Mesodermal cell (in vitro differentiated cells): Measurements from ENCODE around the gene TCTN2.
A peak's percentile ranks its signal among the peaks of the same experiment; 100 is the strongest.

Experiments
- H3K27ac ChIP-seq: 2 replicates; pipeline ENCODE4 v1.7.0; 2013; ENCODE audit warnings: mild to moderate bottlenecking, low read depth, low read length, moderate library complexity; ENCODE audit not compliant: severe bottlenecking
- H3K36me3 ChIP-seq: 2 replicates; pipeline ENCODE4 v1.7.1; 2013; ENCODE audit warnings: mild to moderate bottlenecking, low read length, moderate library complexity; ENCODE audit not compliant: control insufficient read depth, insufficient read depth
- H3K4me1 ChIP-seq: one replicate; pipeline ENCODE4 v1.7.1; 2013; ENCODE audit warnings: mild to moderate bottlenecking, low read length; ENCODE audit not compliant: insufficient read depth, control insufficient read depth, poor library complexity, severe bottlenecking
- H3K4me3 ChIP-seq: 2 replicates; pipeline ENCODE4 v1.7.0; 2013; ENCODE audit warnings: low read length, control low read depth, mild to moderate bottlenecking; ENCODE audit not compliant: insufficient read depth, poor library complexity, severe bottlenecking; ENCODE audit errors: extremely low read depth
- H3K9me3 ChIP-seq: 2 replicates; pipeline ENCODE4 v1.7.1; 2013; ENCODE audit warnings: mild to moderate bottlenecking, low read length, moderate library complexity; ENCODE audit not compliant: control insufficient read depth
- WGBS, 2 experiments: methylation state at CpG; one replicate each; pipeline ENCODE4 v1.1.5; 2013; ENCODE audit warnings: missing lambda C conversion rate in 2 of 2; ENCODE audit not compliant: insufficient coverage in 2 of 2; 5-methylcytosine and 5-hydroxymethylcytosine counted together

TCTN2 gene

GRCh38 chr12:123655420-123655819, 15.5 kb upstream of the TCTN2 start:
- Histone ChIP-seq H3K9me3 (no peaks in the 10 kb centered on the region), H3K36me3 (peaks cover 69% of the 10 kb centered on the region), H3K4me3 (no peak overlapping the region), H3K27ac (no peak overlapping the region), H3K4me1 (no peaks in the 10 kb centered on the region)
- 81 to 100% methylated on average over 2 to 4 of the region's 5 CpGs for WGBS, 2 experiments

- Histone ChIP-seq H3K27ac (no peak overlapping the region), H3K4me1 (no peaks in the 10 kb centered on the region), H3K9me3 (no peaks in the 10 kb centered on the region), H3K36me3 (peaks cover 68% of the 10 kb centered on the region), H3K4me3 (no peak overlapping the region)
- 94 to 100% methylated on average over 2 to 4 of the region's 4 CpGs for WGBS, 2 experiments
Observed at GRCh38 chr12:123656392-123656791, 14.5 kb upstream of the TCTN2 start.

GRCh38 chr12:123657211-123657610, 13.7 kb upstream of the TCTN2 start:
- Histone ChIP-seq H3K4me1 (no peaks in the 10 kb centered on the region), H3K4me3 (no peak overlapping the region), H3K27ac (no peak overlapping the region), H3K36me3 (peaks cover 69% of the 10 kb centered on the region), H3K9me3 (no peaks in the 10 kb centered on the region)
- 86 to 96% methylated on average over 5 to 9 of the region's 9 CpGs for WGBS, 2 experiments

GRCh38 chr12:123659996-123660727, 10.8 kb upstream of the TCTN2 start:
- Histone ChIP-seq H3K4me3 (no peak overlapping the region), H3K9me3 (no peaks in the 10 kb centered on the region), H3K27ac (no peak overlapping the region), H3K4me1 (no peaks in the 10 kb centered on the region), H3K36me3 (peaks cover 63% of the 10 kb centered on the region)
- no CpG with 5 or more reads among the region's 5 CpGs for WGBS, 2 experiments

GRCh38 chr12:123667771-123668170, 3.1 kb upstream of the TCTN2 start:
- no peaks in the 10 kb centered on the region for H3K9me3 ChIP-seq
- H3K36me3 ChIP-seq: peaks cover 9% of the 10 kb centered on the region
- WGBS, 2 experiments: 91 to 92% methylated on average over 4 to 5 of the region's 8 CpGs
- H3K27ac ChIP-seq: no peak overlapping the region
- H3K4me1 ChIP-seq: no peaks in the 10 kb centered on the region
- H3K4me3 ChIP-seq: no peak overlapping the region

- H3K4me3 ChIP-seq: peak overlapping the region; percentile 62
Observed at GRCh38 chr12:123671876-123672275, 963 bp downstream of the TCTN2 start.

GRCh38 chr12:123675436-123675835, 4.5 kb downstream of the TCTN2 start:
- Histone ChIP-seq H3K27ac (no peak overlapping the region), H3K4me3 (no peak overlapping the region), H3K9me3 (no peaks in the 10 kb centered on the region), H3K36me3 (peaks cover 46% of the 10 kb centered on the region), H3K4me1 (no peaks in the 10 kb centered on the region)
- no CpG with 5 or more reads among the region's 1 CpG for WGBS, 2 experiments

More at GRCh38 chr12:123671876-123672275, 963 bp downstream of the TCTN2 start:
- peaks cover 30% of the 10 kb centered on the region for H3K36me3 ChIP-seq
- no peaks in the 10 kb centered on the region for H3K9me3 ChIP-seq
- no peak overlapping the region for H3K27ac ChIP-seq
- 87 to 91% methylated on average over 4 to 6 of the region's 6 CpGs for WGBS, 2 experiments
- H3K4me1 ChIP-seq: no peaks in the 10 kb centered on the region

GRCh38 chr12:123676616-123677320, 5.9 kb downstream of the TCTN2 start:
- no peak overlapping the region for H3K27ac ChIP-seq
- 91 to 99% methylated on average over 7 to 8 of the region's 9 CpGs for WGBS, 2 experiments
- peaks cover 53% of the 10 kb centered on the region for H3K36me3 ChIP-seq

GRCh38 chr12:123678981-123679380, 8.1 kb downstream of the TCTN2 start:
- Histone ChIP-seq H3K36me3 (peaks cover 51% of the 10 kb centered on the region), H3K4me1 (no peaks in the 10 kb centered on the region), H3K27ac (no peak overlapping the region), H3K9me3 (no peaks in the 10 kb centered on the region), H3K4me3 (no peak overlapping the region)
- 90 to 93% methylated on average over 8 to 9 of the region's 10 CpGs for WGBS, 2 experiments

More at GRCh38 chr12:123676616-123677320, 5.9 kb downstream of the TCTN2 start:
- H3K9me3 ChIP-seq: no peaks in the 10 kb centered on the region
- no peaks in the 10 kb centered on the region for H3K4me1 ChIP-seq
- no peak overlapping the region for H3K4me3 ChIP-seq

GRCh38 chr12:123681605-123682004, 10.7 kb downstream of the TCTN2 start:
- no peak overlapping the region for H3K4me3 ChIP-seq

GRCh38 chr12:123683964-123684363, 13.1 kb downstream of the TCTN2 start:
- Histone ChIP-seq H3K36me3 (peaks cover 29% of the 10 kb centered on the region), H3K4me3 (no peak overlapping the region), H3K27ac (no peak overlapping the region), H3K9me3 (no peaks in the 10 kb centered on the region), H3K4me1 (no peaks in the 10 kb centered on the region)
- WGBS, 2 experiments: 86% methylated on average over 1 of the region's 3 CpGs; no CpG with 5 or more reads in 1 of the 2 experiments

More at GRCh38 chr12:123681605-123682004, 10.7 kb downstream of the TCTN2 start:
- no peak overlapping the region for H3K27ac ChIP-seq
- 80% methylated on average over 1 of the region's 2 CpGs; no CpG with 5 or more reads in 1 of the 2 experiments for WGBS, 2 experiments
- no peaks in the 10 kb centered on the region for H3K4me1 ChIP-seq
- peaks cover 29% of the 10 kb centered on the region for H3K36me3 ChIP-seq
- no peaks in the 10 kb centered on the region for H3K9me3 ChIP-seq
